AG04450 (cell line): Measurements from ENCODE around the gene MAD1L1. TPM values are rescaled to one million over a fixed set of nuclear protein-coding genes. Genes with fewer than 3 reads are reported as not detected.

Experiments used
- CTCF ChIA-PET: fragments of 300-600, 350-600 bp; formaldehyde crosslinking; extraction: SDS; loops from one replicate; lab custom pipeline; 2022; ENCODE audit warnings: antibody characterized with exemption, inconsistent platforms; lab: Charles Lee
- POLR2A ChIA-PET: fragments of 350-600 bp; formaldehyde crosslinking; extraction: SDS; loops from one replicate; lab custom pipeline; 2021; ENCODE audit warnings: antibody characterized with exemption, inconsistent platforms; lab: Yijun Ruan, JAX
- DNase-seq: peaks from one replicate; pipeline ENCODE4 v3.0.0-alpha.2; 2011; ENCODE audit warnings: low read depth, low spot score
- H3K27ac ChIP-seq: one replicate; pipeline ENCODE4 v1.5.1; 2012; ENCODE audit warnings: low read depth, low read length, control low read depth
- H3K27me3 ChIP-seq: one replicate; pipeline ENCODE4 v1.6.0; 2012; ENCODE audit warnings: low read length; ENCODE audit not compliant: control insufficient read depth, insufficient read depth
- H3K4me3 ChIP-seq: 2 replicates; pipeline ENCODE4 v1.5.1; 2011; ENCODE audit warnings: mild to moderate bottlenecking, low read depth, low read length, control low read depth
- H3K9me3 ChIP-seq: 2 replicates; pipeline ENCODE4 v1.5.1; 2012; ENCODE audit warnings: low read length; ENCODE audit not compliant: control insufficient read depth, insufficient read depth
- CTCF ChIP-seq: IDR thresholded peaks from 2 replicates; pipeline ENCODE4 v1.5.1; 2011; ENCODE audit warnings: low read depth, low read length, control low read depth, inconsistent platforms
- polyA plus RNA-seq: library from polyadenylated mRNA; depleted of rRNA; stranded (reverse); fragments of >200 nt; gene quantifications from 2 replicates; pipeline ENCODE4 v1.2.3, GENCODE V29; 2011

MAD1L1 gene
- polyA plus RNA-seq, 1 experiment = 11.9 TPM

- H3K27me3 ChIP-seq = no peaks in the 10 kb centered on the region
- H3K27ac ChIP-seq = no peak overlapping the region
- H3K4me3 ChIP-seq = no peak overlapping the region
- TF ChIP-seq CTCF = no peak
- no peak for DNase-seq
- ChIA-PET POLR2A (no interaction called here), CTCF (no interaction called here)
- H3K9me3 ChIP-seq = no peaks in the 10 kb centered on the region; the same call in 1 of the 2 replicates
Observed at GRCh38 chr7:1910827-1911226, 321.9 kb downstream of the MAD1L1 start.

- Histone ChIP-seq H3K27ac (no peak overlapping the region), H3K4me3 (no peak overlapping the region), H3K27me3 (no peaks in the 10 kb centered on the region), H3K9me3 (no peaks in the 10 kb centered on the region; the same call in 1 of the 2 replicates)
- TF ChIP-seq CTCF = no peak
- ChIA-PET POLR2A (interaction anchor here (0.7 kb wide), 1 partner anchor 117 kb away, joined by 3 read pairs; no protein-coding TSS in a partner anchor), CTCF (no interaction called here)
- no peak for DNase-seq
Observed at GRCh38 chr7:1910081-1910685, 322.6 kb downstream of the MAD1L1 start.

- H3K9me3 ChIP-seq = no peaks in the 10 kb centered on the region; the same call in 1 of the 2 replicates
- no peak overlapping the region for H3K4me3 ChIP-seq
- H3K27me3 ChIP-seq = no peaks in the 10 kb centered on the region
- TF ChIP-seq CTCF = no peak
- no peak overlapping the region for H3K27ac ChIP-seq
- POLR2A ChIA-PET = interaction anchor here (0.7 kb wide), 1 partner anchor 118 kb away, joined by 3 read pairs; no protein-coding TSS in a partner anchor
- DNase-seq = no peak
- CTCF ChIA-PET = no interaction called here
Observed at GRCh38 chr7:1909476-1909875, 323.3 kb downstream of the MAD1L1 start.

GRCh38 chr7:1908823-1909420 lies 323.8 kb downstream of the MAD1L1 start:
- Histone ChIP-seq H3K9me3 (no peaks in the 10 kb centered on the region), H3K27ac (no peak overlapping the region), H3K27me3 (no peaks in the 10 kb centered on the region), H3K4me3 (no peak overlapping the region)
- POLR2A ChIA-PET = no interaction called here
- no peak for TF ChIP-seq CTCF
- CTCF ChIA-PET = no interaction called here
- no peak for DNase-seq

- no peak for TF ChIP-seq CTCF
- CTCF ChIA-PET = no interaction called here
- no peak overlapping the region for H3K4me3 ChIP-seq
- H3K27ac ChIP-seq = no peak overlapping the region
- POLR2A ChIA-PET = no interaction called here
- H3K9me3 ChIP-seq = no peaks in the 10 kb centered on the region
- no peaks in the 10 kb centered on the region for H3K27me3 ChIP-seq
- DNase-seq = no peak
Observed at GRCh38 chr7:1907751-1908365, 324.9 kb downstream of the MAD1L1 start.
